ENCODE results near the gene C4BPB.

Gene C4BPB

DNA sequence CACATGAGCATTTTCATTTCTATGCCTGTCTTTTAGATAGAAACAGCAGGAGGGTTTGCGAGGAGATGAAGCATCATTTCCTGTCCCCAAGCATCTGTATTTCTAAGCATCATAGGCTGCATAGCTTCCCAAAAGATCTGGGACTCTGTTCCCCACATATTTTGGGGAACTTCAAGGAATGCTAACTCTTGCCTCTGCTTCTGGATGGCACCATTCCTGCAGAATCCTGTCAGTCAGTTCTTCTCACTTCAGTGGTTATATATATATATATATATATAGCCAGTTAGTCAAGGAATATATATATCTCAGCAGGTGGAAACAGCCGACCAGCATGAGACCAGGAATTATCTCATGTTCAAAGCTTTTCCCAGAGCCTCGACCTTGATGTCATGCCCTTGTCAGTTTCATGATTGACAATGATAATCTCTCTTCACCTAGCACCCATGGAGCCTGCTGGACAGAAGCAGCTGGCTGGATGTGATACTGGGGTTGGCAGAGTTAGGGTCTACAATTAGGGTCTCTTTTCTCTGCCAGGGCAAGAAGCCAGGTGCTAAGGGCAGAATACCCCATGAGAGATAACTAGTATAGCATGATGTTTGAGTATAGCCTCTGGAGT lies 33.2 kb upstream of the C4BPB start:
- DNase-seq (no peak), ATAC-seq (no peak)
- Mint-ChIP-seq H3K27ac (no peak overlapping the region), H3K4me3 (no peak overlapping the region), H3K27me3 (no peaks in the 10 kb centered on the region), H3K9me3 (no peaks in the 10 kb centered on the region), H3K4me1 (peaks cover 34% of the 10 kb centered on the region)

DNA sequence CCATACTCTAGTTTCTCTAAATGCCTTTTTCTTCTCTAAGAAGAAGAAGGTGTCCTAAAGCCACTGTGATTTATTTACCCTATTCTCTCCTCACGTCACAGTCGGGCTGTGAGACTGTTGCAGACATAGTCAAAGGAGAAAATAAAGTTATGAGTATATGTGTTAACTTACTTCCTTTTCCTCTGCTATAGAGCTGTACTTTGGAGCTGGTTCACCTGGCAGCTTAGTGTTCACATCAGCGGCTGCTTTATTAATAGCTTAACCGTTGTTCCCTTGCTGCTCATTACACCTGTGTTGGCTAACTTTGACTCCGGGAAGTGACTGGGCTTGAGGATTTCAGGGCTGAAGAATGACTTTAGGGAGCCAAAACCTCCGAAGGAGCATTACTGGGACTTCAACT lies 32.0 kb upstream of the C4BPB start:
- H3K4me1 Mint-ChIP-seq: peaks cover 25% of the 10 kb centered on the region
- H3K27ac Mint-ChIP-seq: no peak overlapping the region
- ATAC-seq (no peak), DNase-seq (no peak)
- no peaks in the 10 kb centered on the region for H3K27me3 Mint-ChIP-seq
- no peak overlapping the region for H3K4me3 Mint-ChIP-seq
- H3K9me3 Mint-ChIP-seq: no peaks in the 10 kb centered on the region

DNA sequence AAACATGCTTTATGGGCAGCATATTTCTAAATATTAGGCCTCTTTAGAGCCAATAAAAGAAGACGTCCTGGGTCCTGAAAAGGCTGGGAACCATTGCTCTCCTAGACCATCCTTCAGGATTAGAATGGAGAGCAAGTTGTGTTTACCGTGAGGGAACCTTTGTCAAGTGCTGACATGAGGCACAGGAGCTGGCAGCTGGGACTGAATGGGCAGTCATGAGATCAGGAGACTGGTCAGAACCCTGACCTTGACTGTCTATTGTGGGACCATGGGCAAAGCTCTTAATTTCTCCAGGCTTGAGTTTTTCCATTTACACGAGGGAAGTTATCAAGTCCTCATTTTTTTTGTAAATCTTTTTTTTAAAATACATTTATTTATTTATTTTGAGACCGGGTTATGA lies 30.4 kb upstream of the C4BPB start:
- Mint-ChIP-seq H3K27me3 (no peaks in the 10 kb centered on the region), H3K4me3 (no peak overlapping the region), H3K27ac (no peak overlapping the region), H3K9me3 (no peaks in the 10 kb centered on the region), H3K4me1 (peaks cover 11% of the 10 kb centered on the region)
- DNase-seq (no peak), ATAC-seq (no peak)

DNA sequence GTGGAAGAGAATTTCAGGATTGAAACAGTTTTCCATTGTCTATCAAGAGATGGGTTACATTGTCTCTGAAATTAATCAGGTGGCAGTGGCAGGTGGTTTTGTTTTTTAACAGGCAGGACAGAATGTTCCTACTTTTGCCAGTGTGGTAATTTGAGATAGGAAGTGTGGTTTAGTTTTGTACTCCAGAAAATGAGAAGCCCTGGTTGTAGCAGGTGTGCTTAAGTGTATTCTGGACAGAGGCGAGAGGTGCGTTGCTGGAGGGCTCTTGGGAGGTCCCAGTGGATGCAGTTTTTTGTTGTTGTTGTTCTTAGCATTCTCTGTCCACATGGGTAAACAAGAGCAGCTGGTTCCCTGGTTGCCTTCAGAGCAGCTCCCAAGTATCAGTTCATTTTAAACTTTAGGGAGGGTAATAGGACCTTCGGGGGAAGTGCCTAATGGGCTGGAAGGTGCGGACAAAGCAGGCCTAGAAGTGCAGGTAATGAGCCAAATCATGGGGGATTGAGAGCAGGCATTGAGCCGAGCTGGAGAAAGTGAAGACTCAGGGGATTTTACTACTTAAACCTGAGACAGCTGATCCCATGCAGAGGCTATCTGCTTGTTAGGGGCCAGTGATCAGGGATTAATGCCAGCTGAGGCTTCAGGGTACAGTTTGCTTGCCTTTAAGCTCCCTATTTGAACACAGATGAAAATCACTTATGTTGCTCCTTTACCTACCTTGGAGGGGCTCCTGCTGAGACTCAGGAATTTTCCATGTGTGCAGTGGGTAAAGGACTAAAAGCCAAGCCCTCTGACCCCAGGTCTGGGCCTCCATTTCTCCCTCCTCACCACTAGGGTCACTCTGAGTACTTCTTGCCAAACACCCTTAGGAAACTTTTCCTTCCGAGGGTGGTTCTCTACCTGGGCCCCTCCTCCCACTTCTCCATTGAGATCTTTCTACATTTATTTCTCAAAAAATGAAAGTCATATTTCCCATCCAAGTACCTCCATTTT lies 29.5 kb upstream of the C4BPB start:
- H3K4me3 Mint-ChIP-seq: no peak overlapping the region
- no peak for ATAC-seq

DNA sequence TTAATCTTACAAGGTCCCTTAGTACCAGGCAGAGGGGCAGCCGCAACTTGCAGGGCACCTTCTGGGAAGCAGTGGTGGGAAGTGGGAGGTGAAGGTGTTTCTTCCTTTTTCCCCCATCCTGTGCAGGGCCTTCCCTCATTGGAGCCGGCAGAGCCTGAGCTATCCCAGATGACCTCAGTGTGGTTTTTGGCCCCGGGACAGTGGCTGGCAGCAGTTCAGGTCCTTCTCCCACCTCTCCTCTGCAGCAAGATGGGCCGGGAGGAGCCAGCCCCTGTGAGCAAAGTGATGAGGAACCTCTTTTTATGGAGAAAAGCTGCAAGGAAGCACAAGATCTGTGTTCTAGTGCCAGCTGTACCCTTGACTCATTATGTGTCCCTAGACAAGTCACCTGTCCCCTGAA lies 28.8 kb upstream of the C4BPB start:
- no peak for DNase-seq
- Mint-ChIP-seq H3K27ac (no peak overlapping the region), H3K27me3 (no peaks in the 10 kb centered on the region), H3K4me3 (no peak overlapping the region), H3K4me1 (peaks cover 3% of the 10 kb centered on the region), H3K9me3 (no peaks in the 10 kb centered on the region)
- no peak for ATAC-seq

More for the DNA sequence above, 29.5 kb upstream of the C4BPB start:
- H3K27ac Mint-ChIP-seq: no peak overlapping the region
- no peaks in the 10 kb centered on the region for H3K27me3 Mint-ChIP-seq
- H3K9me3 Mint-ChIP-seq: no peaks in the 10 kb centered on the region
- no peak for DNase-seq
- H3K4me1 Mint-ChIP-seq: peaks cover 8% of the 10 kb centered on the region

DNA sequence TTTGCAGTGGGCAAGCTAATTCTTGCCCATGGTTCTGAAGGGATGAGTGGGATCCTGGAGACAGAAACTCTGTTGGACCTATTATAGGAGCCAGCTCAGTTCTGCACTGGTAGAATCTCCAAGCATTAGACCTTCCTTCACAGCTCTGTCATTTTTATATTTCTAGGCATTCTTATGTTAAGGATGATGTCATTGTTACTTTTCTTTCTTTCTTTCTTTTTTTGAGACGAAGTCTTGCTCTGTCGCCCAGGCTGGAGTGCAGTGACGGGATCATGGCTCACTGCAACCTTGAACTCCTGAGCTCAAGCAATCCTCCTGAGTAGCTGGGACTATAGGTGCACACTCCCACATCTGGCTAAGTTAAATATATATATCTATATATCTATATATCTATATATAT lies 28.1 kb upstream of the C4BPB start:
- Mint-ChIP-seq H3K27ac (no peak overlapping the region), H3K27me3 (no peaks in the 10 kb centered on the region), H3K4me1 (no peaks in the 10 kb centered on the region), H3K4me3 (no peak overlapping the region), H3K9me3 (no peaks in the 10 kb centered on the region)
- DNase-seq (no peak), ATAC-seq (no peak)

DNA sequence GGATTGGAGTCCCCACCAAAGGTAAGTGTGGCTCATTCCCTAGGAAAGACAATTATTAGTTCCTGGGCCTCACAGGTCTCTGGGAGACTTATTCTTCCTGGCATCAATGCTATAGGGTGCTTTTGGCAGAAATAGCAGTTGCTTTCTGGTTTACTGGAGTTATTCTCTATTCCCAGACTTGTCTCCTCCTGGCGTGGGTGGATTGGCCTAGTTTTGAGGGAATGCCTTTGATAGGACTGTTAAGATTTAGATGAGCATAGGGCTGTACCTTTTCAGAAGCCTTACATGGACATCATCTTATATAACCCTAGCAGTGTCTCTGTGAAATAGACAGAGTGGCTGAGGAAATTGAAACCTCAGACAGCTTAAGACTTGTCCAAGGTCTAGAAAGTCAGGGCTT lies 26.6 kb upstream of the C4BPB start:
- DNase-seq (no peak), ATAC-seq (no peak)
- no peaks in the 10 kb centered on the region for H3K9me3 Mint-ChIP-seq
- no peaks in the 10 kb centered on the region for H3K27me3 Mint-ChIP-seq
- no peaks in the 10 kb centered on the region for H3K4me1 Mint-ChIP-seq
- H3K27ac Mint-ChIP-seq: no peak overlapping the region
- H3K4me3 Mint-ChIP-seq: no peak overlapping the region

DNA sequence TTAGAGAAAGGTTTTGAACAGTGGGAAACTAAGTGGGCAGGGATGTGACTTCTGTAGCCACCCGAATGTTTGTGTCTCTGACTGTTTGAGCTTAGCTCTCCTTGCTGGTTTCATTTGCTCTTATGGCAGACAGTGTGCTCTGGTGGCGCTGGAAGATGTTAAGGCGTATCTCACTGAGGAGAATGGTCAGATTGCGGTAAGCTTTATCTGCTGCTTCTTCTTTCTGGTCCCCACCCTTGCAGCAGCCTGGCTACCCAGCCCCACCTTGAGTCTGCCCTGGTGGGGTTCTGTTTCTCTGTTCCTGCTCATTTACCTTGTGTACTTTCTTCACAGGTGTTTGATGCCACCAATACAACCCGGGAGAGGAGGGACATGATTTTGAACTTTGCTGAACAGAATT lies 25.6 kb upstream of the C4BPB start:
- DNase-seq (no peak), ATAC-seq (no peak)
- Mint-ChIP-seq H3K27me3 (no peaks in the 10 kb centered on the region), H3K4me3 (no peak overlapping the region), H3K4me1 (no peaks in the 10 kb centered on the region), H3K9me3 (no peaks in the 10 kb centered on the region), H3K27ac (no peak overlapping the region)

DNA sequence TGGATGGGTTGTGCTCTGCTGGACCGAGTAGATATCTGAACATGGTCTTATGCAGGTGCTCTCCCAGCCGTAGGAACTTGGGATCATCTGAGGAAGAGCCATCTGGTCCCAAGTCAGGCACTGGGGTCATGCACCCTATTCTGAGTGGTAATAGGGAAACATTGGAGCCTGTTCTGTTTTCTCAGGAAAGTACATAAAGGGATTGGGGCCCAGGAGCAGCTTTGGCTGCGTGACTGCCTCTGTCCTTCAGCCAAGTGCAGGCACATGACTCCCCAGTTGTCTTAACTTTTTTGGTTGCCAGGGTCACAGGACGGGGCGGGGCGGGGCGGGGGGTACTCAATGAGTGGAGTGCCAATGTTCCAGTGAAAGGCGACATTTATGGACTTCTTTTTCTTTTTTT lies 24.1 kb upstream of the C4BPB start:
- no peaks in the 10 kb centered on the region for H3K9me3 Mint-ChIP-seq
- H3K27ac Mint-ChIP-seq: no peak overlapping the region
- no peaks in the 10 kb centered on the region for H3K27me3 Mint-ChIP-seq
- H3K4me1 Mint-ChIP-seq: peaks cover 10% of the 10 kb centered on the region
- ATAC-seq (no peak), DNase-seq (no peak)
- no peak overlapping the region for H3K4me3 Mint-ChIP-seq

DNA sequence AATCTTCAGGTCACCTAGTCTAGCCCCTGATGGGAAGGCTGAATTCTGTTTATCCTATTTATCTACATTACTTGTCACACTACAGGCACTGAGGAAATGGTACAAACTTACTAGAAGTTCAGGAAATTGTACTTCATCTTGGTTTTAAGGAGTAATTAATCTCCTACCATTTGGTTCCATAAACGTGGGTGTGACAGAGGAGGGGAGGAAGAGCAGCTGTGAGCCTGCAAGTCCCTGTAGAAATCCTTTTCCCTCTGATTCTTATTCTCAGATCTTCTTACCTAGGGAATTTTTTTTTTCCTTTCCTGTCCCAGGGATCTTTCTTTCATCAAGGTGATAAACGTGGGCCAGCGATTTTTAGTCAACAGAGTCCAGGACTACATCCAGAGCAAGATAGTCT lies 21.5 kb upstream of the C4BPB start:
- peaks cover 35% of the 10 kb centered on the region for H3K4me1 Mint-ChIP-seq
- no peak overlapping the region for H3K27ac Mint-ChIP-seq
- no peaks in the 10 kb centered on the region for H3K9me3 Mint-ChIP-seq
- H3K27me3 Mint-ChIP-seq: no peaks in the 10 kb centered on the region
- no peak for DNase-seq
- H3K4me3 Mint-ChIP-seq: no peak overlapping the region
- no peak for ATAC-seq

DNA sequence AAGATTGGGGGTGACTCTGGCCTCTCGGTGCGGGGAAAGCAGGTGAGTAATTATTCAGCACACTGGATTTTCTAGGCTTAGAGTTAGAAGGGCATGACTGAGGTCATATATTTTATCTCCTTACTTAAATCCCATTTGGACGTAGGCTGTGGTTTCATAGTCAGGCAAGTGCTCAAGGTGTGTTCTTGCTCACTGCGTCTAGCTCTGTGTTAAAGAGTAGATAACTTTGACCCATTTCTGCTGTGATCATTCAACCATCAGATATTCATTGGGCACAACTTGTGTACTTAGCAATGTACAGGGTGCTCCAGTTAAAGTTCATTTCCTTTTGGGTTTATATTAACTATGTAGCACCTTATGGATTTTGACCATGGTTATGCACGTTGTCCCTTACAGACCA lies 21.0 kb upstream of the C4BPB start:
- no peaks in the 10 kb centered on the region for H3K27me3 Mint-ChIP-seq
- H3K27ac Mint-ChIP-seq: no peak overlapping the region
- no peak for DNase-seq
- no peak overlapping the region for H3K4me3 Mint-ChIP-seq
- no peaks in the 10 kb centered on the region for H3K9me3 Mint-ChIP-seq
- peaks cover 35% of the 10 kb centered on the region for H3K4me1 Mint-ChIP-seq
- no peak for ATAC-seq

DNA sequence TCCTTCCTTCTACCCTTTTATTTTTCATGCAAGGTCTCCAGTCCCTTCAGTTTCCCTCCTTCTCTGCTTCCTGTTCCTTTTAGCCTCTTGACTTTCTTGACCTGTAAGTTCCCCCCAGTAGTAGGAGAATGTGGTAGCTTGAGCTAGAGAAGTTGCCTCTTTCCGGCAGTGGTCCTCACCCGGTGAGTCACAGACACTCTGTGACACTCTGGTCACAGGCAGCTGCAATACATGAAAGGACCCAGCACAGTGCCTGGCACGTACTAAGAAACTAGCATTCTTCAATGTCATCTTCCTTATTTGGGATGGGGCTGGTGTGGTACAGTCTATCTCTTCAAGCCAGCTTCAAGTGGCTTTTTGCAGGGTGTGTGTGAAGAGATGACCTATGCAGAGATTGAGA lies 19.6 kb upstream of the C4BPB start:
- ATAC-seq (peak; percentile 88), DNase-seq (peak in 1 of 2 donors; percentile 18)
- no peaks in the 10 kb centered on the region for H3K9me3 Mint-ChIP-seq
- H3K27ac Mint-ChIP-seq: no peak overlapping the region
- H3K4me1 Mint-ChIP-seq: peaks cover 35% of the 10 kb centered on the region
- H3K4me3 Mint-ChIP-seq: peak overlapping the region in 1 of 2 donors; percentile 13
- no peaks in the 10 kb centered on the region for H3K27me3 Mint-ChIP-seq

DNA sequence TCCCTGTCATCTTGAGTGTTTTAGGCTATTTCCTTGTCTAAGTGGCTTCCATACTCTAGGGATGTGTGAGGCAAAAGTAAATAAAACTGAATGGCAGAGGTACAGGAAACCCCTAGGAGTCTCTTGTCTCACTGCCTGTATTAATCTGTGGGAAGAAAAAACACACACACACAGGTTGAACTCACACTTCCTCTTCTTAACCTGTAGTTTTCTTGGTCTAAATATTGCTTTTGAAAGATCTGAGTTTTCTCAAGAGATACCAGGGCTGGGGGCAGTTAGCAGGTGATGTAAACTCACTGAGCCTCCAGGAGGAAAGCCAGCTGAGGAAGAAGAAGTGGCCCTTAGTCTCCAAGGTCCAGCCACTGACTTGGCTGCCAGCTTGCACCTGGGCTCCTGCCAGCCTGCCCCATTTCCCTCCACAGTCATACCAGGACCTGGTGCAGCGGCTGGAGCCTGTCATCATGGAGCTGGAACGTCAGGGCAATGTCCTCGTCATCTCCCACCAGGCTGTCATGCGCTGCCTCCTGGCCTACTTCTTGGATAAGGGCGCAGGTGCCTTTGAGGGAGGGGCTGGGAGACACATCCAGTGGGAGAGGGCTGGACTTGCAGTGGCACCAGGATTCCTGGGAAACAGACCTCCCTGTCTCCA lies 18.7 kb upstream of the C4BPB start:
- no peak for ATAC-seq
- DNase-seq: no peak
- Mint-ChIP-seq H3K4me3 (no peak overlapping the region), H3K4me1 (peaks cover 35% of the 10 kb centered on the region), H3K27ac (no peak overlapping the region), H3K27me3 (no peaks in the 10 kb centered on the region), H3K9me3 (no peaks in the 10 kb centered on the region)

DNA sequence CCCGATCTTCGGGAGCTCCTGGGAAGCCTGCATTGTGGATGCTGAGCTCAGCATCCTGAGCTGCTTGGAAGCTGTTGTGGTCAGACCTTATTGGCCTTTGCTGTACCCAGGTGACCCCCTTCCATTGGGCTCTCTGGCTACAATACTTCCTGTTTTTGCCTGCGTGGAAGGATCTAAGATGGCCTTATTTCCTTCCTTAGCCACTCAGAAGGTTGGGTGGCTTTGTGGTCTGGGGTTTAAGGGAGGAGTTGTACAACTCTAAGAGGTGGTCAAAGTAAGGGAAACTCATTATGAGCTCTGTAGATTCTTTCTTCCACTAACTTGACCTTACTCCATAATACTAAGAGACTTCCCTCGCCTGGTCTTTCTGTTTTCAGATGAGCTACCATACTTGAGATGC lies 17.8 kb upstream of the C4BPB start:
- no peak for DNase-seq
- no peaks in the 10 kb centered on the region for H3K9me3 Mint-ChIP-seq
- H3K4me1 Mint-ChIP-seq: peaks cover 35% of the 10 kb centered on the region
- H3K27ac Mint-ChIP-seq: peak overlapping the region; percentile 67 to 80
- peak; percentile 72 for ATAC-seq
- H3K27me3 Mint-ChIP-seq: no peaks in the 10 kb centered on the region
- no peak overlapping the region for H3K4me3 Mint-ChIP-seq

DNA sequence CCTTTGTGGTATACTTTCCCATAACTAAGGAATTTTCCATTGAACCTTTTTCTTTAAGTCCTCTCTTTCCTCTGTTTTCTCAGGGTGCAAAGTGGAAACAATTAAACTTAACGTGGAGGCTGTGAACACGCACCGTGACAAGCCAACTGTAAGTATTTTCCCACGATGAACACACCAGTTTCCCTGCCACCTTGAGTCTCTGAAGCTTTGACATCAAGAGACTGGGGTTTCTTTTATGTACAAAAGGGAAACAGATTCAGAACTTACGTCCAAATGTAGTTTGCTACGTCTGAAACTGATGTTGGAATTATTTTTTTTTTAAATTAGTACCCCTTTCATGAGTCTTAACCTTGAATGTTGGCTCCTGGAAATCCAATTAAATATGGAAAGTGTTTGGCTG lies 17.2 kb upstream of the C4BPB start:
- peaks cover 35% of the 10 kb centered on the region for H3K4me1 Mint-ChIP-seq
- H3K27ac Mint-ChIP-seq: no peak overlapping the region
- H3K4me3 Mint-ChIP-seq: no peak overlapping the region
- H3K27me3 Mint-ChIP-seq: no peaks in the 10 kb centered on the region
- H3K9me3 Mint-ChIP-seq: no peaks in the 10 kb centered on the region
- no peak for DNase-seq
- ATAC-seq: no peak

DNA sequence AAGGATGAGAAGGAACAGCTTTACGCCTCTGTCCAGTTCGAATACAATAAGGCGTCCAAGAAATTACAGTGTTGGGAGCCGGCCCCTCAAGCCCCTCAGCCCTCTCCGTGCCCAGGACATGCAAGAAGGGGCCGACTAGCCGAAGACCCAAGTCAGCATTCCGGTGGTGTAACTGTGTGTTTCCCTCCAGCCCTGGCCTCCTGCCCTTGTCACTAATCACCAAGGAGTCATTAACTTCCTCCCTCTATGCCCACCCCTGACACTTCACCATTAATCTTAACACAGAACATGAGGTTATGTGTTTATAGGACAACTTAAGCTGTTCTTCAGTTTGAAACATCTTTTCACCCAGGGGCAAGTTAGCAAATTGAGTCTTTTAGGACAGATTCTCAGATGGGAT lies 16.4 kb upstream of the C4BPB start:
- H3K27me3 Mint-ChIP-seq: no peaks in the 10 kb centered on the region
- no peak overlapping the region for H3K27ac Mint-ChIP-seq
- H3K4me1 Mint-ChIP-seq: peaks cover 35% of the 10 kb centered on the region
- DNase-seq (no peak), ATAC-seq (no peak)
- no peaks in the 10 kb centered on the region for H3K9me3 Mint-ChIP-seq
- no peak overlapping the region for H3K4me3 Mint-ChIP-seq

Measured in stimulated activated naive CD8-positive, alpha-beta T cell treated with anti-CD3 and anti-CD28 coated beads, Interleukin-15, amount 100 ng/mL, for 72 hours (primary cell).